Measurements from ENCODE around the gene TP53BP2.
"Not testable (repeated sequence)": the region's sequence is repeated elsewhere in the genome, so short reads cannot be mapped to it uniquely, and the experiment has no call there.

TP53BP2 gene

DNA sequence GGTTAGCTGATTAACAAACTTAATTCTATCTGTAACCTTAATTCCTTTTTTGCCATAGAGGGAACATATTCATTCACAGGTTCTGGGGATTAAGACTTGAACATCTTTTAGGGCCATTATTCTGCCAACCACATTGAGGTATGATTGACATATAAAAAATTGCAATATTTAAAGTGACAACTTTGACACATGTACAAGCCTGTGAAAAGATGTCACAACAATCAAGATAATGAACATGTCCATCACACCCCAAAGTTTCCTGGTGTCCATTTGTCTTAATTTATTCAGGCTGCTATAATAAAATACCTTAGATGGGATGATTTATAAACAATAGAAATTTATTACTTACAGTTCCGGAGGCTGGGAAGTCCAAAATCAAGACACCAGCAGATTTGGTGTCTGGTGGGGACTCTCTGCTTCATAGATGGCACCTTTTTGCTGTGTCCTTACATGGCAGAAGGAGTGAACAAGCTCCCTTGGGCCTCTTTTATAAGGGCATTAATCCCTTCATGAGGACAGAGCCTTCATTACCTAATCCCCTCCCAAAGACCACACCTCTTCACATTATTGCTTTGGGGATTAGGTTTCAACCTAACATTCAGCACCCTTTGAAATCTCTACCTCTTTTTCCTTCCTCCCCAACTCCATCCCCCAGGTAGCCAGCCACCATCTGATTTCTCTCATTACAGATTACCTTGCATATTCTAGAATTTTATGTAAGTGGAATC, 33.0 kb upstream of the TP53BP2 start:
- TF ChIP-seq, protein P1, sequence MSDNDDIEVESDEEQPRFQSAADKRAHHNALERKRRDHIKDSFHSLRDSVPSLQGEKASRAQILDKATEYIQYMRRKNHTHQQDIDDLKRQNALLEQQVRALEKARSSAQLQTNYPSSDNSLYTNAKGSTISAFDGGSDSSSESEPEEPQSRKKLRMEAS (IDR thresholded peaks at IDR 0.05; ENCODE audit: low read depth, low read length), result no peak
- TF ChIP-seq, protein P2, sequence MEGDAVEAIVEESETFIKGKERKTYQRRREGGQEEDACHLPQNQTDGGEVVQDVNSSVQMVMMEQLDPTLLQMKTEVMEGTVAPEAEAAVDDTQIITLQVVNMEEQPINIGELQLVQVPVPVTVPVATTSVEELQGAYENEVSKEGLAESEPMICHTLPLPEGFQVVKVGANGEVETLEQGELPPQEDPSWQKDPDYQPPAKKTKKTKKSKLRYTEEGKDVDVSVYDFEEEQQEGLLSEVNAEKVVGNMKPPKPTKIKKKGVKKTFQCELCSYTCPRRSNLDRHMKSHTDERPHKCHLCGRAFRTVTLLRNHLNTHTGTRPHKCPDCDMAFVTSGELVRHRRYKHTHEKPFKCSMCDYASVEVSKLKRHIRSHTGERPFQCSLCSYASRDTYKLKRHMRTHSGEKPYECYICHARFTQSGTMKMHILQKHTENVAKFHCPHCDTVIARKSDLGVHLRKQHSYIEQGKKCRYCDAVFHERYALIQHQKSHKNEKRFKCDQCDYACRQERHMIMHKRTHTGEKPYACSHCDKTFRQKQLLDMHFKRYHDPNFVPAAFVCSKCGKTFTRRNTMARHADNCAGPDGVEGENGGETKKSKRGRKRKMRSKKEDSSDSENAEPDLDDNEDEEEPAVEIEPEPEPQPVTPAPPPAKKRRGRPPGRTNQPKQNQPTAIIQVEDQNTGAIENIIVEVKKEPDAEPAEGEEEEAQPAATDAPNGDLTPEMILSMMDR (IDR thresholded peaks at IDR 0.05; ENCODE audit: low read depth, low read length), result no peak
- TF ChIP-seq POLR2A (IDR thresholded peaks at IDR 0.05; ENCODE audit: extremely low read depth, insufficient read length) (no peak), MYC (IDR thresholded peaks at IDR 0.05; ENCODE audit: low read depth, low read length) (no peak)
- no peak for DNase-seq (ENCODE audit: low read depth)
- H3K4me3 ChIP-seq (ENCODE audit: low read depth, low read length), result no peak overlapping the region

DNA sequence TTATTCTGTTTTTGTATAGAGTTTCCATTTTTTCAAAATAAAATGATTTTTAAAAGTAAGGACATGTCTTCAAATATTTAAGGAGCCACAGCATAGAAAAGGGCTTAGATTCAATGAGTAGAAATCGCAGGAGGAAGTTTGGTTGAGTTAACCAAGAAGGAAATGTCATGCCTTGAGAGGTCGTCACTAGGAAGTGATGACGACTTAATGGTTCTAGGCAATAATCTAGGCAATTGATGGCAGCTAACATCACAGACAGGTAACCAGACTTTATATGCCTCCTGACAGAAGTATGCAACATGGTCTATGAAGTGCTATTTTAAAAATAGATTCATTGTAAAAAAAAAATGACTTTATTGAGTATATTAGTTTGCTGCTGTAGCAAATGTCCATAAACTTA, 32.1 kb upstream of the TP53BP2 start:
- TF ChIP-seq, protein P1 (IDR thresholded peaks at IDR 0.05; ENCODE audit: low read depth, low read length), result no peak
- TF ChIP-seq MYC (IDR thresholded peaks at IDR 0.05; ENCODE audit: low read depth, low read length) (no peak), POLR2A (IDR thresholded peaks at IDR 0.05; ENCODE audit: extremely low read depth, insufficient read length) (no peak)
- TF ChIP-seq, protein P2 (IDR thresholded peaks at IDR 0.05; ENCODE audit: low read depth, low read length), result no peak
- no peak overlapping the region for H3K4me3 ChIP-seq (ENCODE audit: low read depth, low read length)
- no peak for DNase-seq (ENCODE audit: low read depth)

DNA sequence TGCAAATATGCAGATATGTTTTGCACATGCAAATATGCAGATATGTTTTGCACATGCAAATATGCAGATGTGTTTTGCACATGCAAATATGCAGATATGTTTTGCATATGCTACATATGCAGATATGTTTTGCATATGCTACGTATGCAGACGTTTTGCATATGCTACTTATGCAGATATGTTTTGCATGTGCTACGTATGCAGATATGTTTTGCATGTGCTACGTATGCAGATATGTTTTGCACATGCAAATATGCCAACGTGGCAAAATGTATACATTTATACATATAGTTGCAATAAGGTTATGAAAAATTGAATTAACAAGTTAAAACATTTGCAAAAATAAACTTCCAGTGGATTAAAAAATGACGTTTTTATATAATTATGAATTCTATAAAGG, 30.8 kb upstream of the TP53BP2 start:
- TF ChIP-seq, protein P1 (IDR thresholded peaks at IDR 0.05; ENCODE audit: low read depth, low read length), result no peak
- no peak for TF ChIP-seq POLR2A (IDR thresholded peaks at IDR 0.05; ENCODE audit: extremely low read depth, insufficient read length)
- no peak overlapping the region for H3K4me3 ChIP-seq (ENCODE audit: low read depth, low read length)
- DNase-seq (ENCODE audit: low read depth), result no peak

DNA sequence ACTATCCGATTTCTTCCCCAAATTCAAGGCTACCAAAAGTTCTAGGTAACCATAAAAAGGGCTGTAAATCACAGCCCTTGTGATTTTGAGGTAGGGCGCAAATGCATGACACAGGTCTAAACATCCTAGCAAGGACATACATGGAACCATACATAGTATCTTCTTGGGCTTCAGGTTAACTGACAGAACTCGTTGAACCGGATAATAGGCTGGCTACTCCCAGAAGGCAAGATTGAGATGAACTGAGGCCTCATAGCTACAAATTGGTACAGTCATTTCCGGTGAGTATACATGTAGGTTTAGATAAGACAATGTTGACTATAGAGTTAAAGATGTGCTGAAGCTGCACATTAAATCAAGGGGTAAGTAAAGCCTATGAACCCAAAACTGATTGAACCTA, 27.3 kb upstream of the TP53BP2 start:
- no peak for DNase-seq (ENCODE audit: low read depth)
- TF ChIP-seq, protein P2 (IDR thresholded peaks at IDR 0.05; ENCODE audit: low read depth, low read length), result no peak
- TF ChIP-seq POLR2A (IDR thresholded peaks at IDR 0.05; ENCODE audit: extremely low read depth, insufficient read length), result no peak

DNA sequence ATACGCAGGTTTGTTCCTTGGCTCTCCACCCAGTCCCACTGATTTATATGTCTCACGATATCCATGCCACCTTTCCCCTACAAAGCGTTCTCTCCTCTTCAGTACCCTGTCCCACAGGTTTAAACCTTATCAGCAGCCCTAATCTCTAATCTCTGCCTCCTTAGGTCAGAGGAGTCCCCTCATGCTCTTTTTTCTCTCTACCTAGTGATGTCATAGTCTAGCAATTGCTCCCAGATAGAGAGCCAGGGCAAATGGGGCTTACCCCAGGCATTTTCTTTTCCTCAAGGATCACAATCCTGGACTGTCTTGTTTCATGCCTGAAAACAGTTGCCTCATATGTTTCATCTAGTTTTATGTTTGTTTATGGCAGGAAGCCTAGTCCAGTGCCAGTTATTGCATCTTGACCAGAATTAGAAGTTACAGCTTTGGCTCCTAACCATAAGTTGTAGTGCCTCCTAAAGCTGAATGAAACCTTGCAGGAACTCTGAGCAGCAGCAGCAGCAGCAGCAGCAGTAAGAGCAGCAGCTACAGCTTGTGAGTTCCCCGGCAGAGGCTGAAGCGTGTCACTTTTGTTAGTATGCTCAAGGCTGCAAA, 26.7 kb upstream of the TP53BP2 start:
- TF ChIP-seq, protein P1 (IDR thresholded peaks at IDR 0.05; ENCODE audit: low read depth, low read length), result no peak
- TF ChIP-seq, protein P2 (IDR thresholded peaks at IDR 0.05; ENCODE audit: low read depth, low read length), result no peak
- no peak for TF ChIP-seq POLR2A (IDR thresholded peaks at IDR 0.05; ENCODE audit: extremely low read depth, insufficient read length)
- TF ChIP-seq MYC (IDR thresholded peaks at IDR 0.05; ENCODE audit: low read depth, low read length), result no peak
- H3K4me3 ChIP-seq (ENCODE audit: low read depth, low read length), result no peak overlapping the region

More for the DNA sequence above, 27.3 kb upstream of the TP53BP2 start:
- no peak overlapping the region for H3K4me3 ChIP-seq (ENCODE audit: low read depth, low read length)

DNA sequence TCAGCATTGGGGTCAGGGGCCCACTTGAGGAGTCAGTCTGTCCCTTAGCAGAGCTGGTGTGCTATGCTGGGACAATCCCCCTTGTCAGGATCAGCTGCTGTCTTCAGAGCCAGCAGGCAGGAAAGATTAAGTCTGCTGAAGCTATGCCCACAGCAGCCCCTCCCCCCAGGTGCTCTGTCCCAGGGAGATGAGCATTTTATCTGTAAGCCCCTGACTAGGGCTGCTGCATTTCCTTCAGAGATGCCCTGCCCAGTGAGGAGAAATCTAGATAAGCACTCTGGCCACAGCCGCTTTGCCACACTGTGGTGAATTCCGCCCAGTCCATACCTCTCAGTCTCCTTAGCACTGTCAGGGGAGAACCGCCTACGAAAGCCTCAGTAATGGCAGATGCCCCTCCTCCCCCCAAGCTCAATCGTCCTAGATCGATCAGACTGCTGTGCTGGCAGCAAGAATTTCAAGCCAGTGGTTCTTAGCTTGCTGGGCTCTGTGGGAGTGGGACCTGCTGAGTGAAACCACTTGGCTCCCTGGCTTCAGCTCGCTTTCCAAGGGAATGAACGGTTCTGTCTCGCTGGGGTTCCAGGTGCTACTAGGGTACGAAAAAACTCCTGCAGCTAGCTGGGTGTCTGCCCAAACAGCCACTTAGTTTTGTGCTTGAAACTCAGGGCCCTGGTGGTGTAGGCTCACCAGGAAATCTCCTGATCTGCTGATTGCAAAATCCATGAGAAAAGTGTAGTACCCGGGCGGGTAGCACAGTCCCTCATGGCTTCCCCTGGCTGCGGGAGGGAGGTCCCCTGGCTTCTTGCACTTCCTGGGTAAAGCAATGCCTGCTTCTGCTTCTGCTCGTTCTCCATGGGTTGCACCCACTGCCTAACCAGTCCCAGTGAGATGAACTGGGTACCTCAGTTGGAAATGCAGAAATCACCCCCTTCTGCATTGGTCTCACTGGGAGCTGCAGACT, 25.1 kb upstream of the TP53BP2 start:
- H3K4me3 ChIP-seq (ENCODE audit: low read depth, low read length), result peak overlapping the region; percentile 65
- TF ChIP-seq, protein P1 (IDR thresholded peaks at IDR 0.05; ENCODE audit: low read depth, low read length), result peak; percentile 15; the same call in 1 of the 2 replicates
- TF ChIP-seq POLR2A (IDR thresholded peaks at IDR 0.05; ENCODE audit: extremely low read depth, insufficient read length) (peak; percentile 48), MYC (IDR thresholded peaks at IDR 0.05; ENCODE audit: low read depth, low read length) (no peak)
- peak; percentile 92 for DNase-seq (ENCODE audit: low read depth)

More for the DNA sequence above, 26.7 kb upstream of the TP53BP2 start:
- DNase-seq (ENCODE audit: low read depth), result no peak

DNA sequence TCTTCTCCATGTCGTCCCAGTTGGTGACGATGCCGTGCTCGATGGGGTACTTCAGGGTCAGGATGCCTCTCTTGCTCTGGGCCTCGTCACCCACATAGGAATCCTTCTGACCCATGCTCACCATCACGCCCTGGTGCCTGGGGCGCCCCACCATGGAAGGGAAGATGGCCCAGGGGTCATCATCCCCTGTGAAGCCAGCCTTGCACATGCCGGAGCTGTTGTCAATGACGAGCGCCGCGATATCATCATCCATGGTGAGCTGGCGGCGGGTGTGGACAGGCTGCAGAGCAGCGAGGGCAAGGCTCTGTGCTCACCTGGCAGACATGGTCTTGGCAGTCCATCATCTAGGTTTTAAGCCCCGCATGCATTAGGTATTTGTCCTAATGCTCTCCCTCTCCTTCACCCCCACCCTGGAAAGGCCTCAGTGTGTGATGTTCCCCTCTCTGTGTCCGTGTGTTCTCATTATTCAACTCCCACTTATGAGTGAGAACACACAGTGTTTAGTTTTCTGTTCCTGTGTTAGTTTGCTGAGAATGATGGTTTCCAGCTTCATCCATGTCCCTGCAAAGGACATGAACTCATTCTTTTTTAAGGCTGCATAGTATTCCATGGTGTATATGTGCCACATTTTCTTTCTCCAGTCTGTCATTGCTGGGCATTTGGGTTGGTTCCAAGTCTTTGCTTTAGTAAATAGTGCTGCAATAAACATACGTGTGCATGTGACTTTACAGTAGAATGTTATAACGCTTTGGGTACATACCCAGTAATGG, 19.0 kb upstream of the TP53BP2 start:
- H3K4me3 ChIP-seq (ENCODE audit: low read depth, low read length); DNase-seq (ENCODE audit: low read depth): not testable (repeated sequence)
